ENCODE measurements around the gene ENDOU.

DNA sequence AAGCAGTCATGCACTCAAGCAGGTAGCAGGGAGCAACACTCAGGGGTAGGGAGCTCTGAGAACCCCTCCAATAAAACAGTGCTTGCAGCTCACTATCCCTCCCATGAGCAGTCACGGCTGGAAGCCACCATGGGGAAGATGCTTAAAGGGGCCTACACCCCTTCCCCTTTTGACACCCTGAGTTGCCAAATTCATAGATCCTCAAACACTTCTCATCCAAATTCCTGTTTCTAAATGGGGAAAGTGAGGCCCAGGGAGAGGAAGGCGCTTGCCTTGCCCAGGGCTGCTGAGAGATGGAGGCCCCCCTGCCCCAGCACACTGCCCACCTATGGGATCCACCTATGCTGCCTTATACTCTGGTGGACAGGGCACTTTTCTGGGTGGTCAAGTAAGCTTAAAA lies 7.2 kb upstream of the ENDOU start:
- TF ChIP-seq, protein P1, sequence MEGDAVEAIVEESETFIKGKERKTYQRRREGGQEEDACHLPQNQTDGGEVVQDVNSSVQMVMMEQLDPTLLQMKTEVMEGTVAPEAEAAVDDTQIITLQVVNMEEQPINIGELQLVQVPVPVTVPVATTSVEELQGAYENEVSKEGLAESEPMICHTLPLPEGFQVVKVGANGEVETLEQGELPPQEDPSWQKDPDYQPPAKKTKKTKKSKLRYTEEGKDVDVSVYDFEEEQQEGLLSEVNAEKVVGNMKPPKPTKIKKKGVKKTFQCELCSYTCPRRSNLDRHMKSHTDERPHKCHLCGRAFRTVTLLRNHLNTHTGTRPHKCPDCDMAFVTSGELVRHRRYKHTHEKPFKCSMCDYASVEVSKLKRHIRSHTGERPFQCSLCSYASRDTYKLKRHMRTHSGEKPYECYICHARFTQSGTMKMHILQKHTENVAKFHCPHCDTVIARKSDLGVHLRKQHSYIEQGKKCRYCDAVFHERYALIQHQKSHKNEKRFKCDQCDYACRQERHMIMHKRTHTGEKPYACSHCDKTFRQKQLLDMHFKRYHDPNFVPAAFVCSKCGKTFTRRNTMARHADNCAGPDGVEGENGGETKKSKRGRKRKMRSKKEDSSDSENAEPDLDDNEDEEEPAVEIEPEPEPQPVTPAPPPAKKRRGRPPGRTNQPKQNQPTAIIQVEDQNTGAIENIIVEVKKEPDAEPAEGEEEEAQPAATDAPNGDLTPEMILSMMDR (IDR thresholded peaks at IDR 0.05): no peak
- no peak for TF ChIP-seq POLR2A (IDR thresholded peaks at IDR 0.05)

All from ovary (tissue), 3 donors.